ENCODE results near the gene NDUFB11.

DNA sequence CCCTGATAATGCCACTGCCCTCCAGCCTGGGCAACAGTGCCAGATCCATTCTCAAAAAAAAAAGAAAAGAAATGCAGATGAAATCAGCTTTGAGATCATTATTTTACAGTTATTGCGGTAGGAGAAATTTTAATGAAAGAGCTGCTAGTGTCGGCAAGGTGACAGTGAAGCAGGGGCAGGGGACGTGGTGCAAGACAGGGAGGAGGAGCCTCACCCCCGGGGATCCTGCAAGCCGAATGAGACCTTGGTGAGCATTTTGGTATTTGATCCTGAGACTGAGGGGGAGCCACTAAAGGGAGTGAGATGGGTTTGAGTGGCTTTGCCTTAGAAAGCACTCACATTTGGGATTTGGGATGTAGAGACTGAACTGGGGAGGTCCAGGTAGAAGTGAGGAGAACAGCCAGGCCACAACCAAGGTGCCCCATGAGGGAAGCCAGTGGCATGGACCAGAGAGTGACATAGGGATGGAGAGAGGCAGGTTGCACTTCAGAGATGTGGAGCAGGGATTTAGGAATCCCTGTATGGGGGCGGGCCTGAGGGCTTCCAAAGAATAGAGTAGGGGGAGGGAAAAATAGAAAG is 24.1 kb upstream of the NDUFB11 start:
- TF ChIP-seq, protein P1, sequence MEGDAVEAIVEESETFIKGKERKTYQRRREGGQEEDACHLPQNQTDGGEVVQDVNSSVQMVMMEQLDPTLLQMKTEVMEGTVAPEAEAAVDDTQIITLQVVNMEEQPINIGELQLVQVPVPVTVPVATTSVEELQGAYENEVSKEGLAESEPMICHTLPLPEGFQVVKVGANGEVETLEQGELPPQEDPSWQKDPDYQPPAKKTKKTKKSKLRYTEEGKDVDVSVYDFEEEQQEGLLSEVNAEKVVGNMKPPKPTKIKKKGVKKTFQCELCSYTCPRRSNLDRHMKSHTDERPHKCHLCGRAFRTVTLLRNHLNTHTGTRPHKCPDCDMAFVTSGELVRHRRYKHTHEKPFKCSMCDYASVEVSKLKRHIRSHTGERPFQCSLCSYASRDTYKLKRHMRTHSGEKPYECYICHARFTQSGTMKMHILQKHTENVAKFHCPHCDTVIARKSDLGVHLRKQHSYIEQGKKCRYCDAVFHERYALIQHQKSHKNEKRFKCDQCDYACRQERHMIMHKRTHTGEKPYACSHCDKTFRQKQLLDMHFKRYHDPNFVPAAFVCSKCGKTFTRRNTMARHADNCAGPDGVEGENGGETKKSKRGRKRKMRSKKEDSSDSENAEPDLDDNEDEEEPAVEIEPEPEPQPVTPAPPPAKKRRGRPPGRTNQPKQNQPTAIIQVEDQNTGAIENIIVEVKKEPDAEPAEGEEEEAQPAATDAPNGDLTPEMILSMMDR (conservative IDR thresholded peaks at IDR 0.05; ENCODE audit: low read depth, low read length) = no peak
- no peak for TF ChIP-seq EZH2 (IDR thresholded peaks at IDR 0.05; ENCODE audit: low read length, unreplicated experiment)

Data from PC-3 (cell line).